NK-92 treated with Interleukin-12 subunit alpha and Interleukin-12 subunit beta, amount 100 ng/mL, for 24 hours (cell line): ENCODE results near the gene KCNIP4.

ENCODE experiments used
- DNase-seq: peaks from one replicate; lab custom pipeline; 2025; lab: John Stamatoyannopoulos, UW

The KCNIP4 gene

GRCh38 chr4:20954541-20954940, 994.0 kb downstream of the KCNIP4 start:
- no peak for DNase-seq

- DNase-seq: no peak
Observed at GRCh38 chr4:20944961-20945360, 1003.6 kb downstream of the KCNIP4 start.

GRCh38 chr4:20944451-20944850, 1004.1 kb downstream of the KCNIP4 start:
- no peak for DNase-seq

- no peak for DNase-seq
Observed at GRCh38 chr4:20938204-20938603, 1010.4 kb downstream of the KCNIP4 start.

- DNase-seq: no peak
Observed at GRCh38 chr4:20926529-20926928, 1022.0 kb downstream of the KCNIP4 start.

- DNase-seq: no peak
Observed at GRCh38 chr4:20925176-20925575, 1023.4 kb downstream of the KCNIP4 start.

GRCh38 chr4:20922962-20923361, 1025.6 kb downstream of the KCNIP4 start:
- DNase-seq: no peak

GRCh38 chr4:20916106-20916505, 1032.5 kb downstream of the KCNIP4 start:
- DNase-seq: no peak

GRCh38 chr4:20904966-20905365, 1043.6 kb downstream of the KCNIP4 start:
- no peak for DNase-seq

GRCh38 chr4:20901851-20902250, 1046.7 kb downstream of the KCNIP4 start:
- DNase-seq: no peak

GRCh38 chr4:20899591-20899990, 1049.0 kb downstream of the KCNIP4 start:
- no peak for DNase-seq

GRCh38 chr4:20895988-20896387, 1052.6 kb downstream of the KCNIP4 start:
- no peak for DNase-seq

- DNase-seq: no peak
Observed at GRCh38 chr4:20895208-20895607, 1053.4 kb downstream of the KCNIP4 start.

- no peak for DNase-seq
Observed at GRCh38 chr4:20890761-20891160, 1057.8 kb downstream of the KCNIP4 start.

- DNase-seq: no peak
Observed at GRCh38 chr4:20889901-20890300, 1058.7 kb downstream of the KCNIP4 start.

GRCh38 chr4:20883677-20884076, 1064.9 kb downstream of the KCNIP4 start:
- no peak for DNase-seq

GRCh38 chr4:20883231-20883630, 1065.3 kb downstream of the KCNIP4 start:
- no peak for DNase-seq

GRCh38 chr4:20882500-20882899, 1066.1 kb downstream of the KCNIP4 start:
- DNase-seq: no peak

GRCh38 chr4:20881658-20882057, 1066.9 kb downstream of the KCNIP4 start:
- DNase-seq: no peak

- no peak for DNase-seq
Observed at GRCh38 chr4:20878806-20879205, 1069.8 kb downstream of the KCNIP4 start.

GRCh38 chr4:20870436-20870835, 1078.1 kb downstream of the KCNIP4 start:
- DNase-seq: no peak

GRCh38 chr4:20868108-20868507, 1080.5 kb downstream of the KCNIP4 start:
- no peak for DNase-seq

- no peak for DNase-seq
Observed at GRCh38 chr4:20860878-20861277, 1087.7 kb downstream of the KCNIP4 start.

GRCh38 chr4:20859097-20859781, 1089.3 kb downstream of the KCNIP4 start:
- no peak for DNase-seq
